IMR-90 (cell line): ENCODE measurements around the gene HPSE2. TPM values are rescaled to one million over a fixed set of nuclear protein-coding genes. Genes with fewer than 3 reads are reported as not detected.

ENCODE experiments used
- ATAC-seq: fragments of 200-7000 bp; cut with Tn5 transposase; 2 replicates; pipeline ENCODE4 v1.9.1; 2020; ENCODE audit warnings: low read depth, mild to moderate bottlenecking, moderate library complexity
- BruUV-seq: library from RNA; stranded (reverse); fragments of 400-500 nt; replicated peaks from 2 replicates; lab custom pipeline; 2021; lab: Mats Ljungman, UMichigan
- CTCF ChIA-PET: fragments of 300-600 bp; formaldehyde crosslinking; extraction: SDS; loops from one replicate; lab custom pipeline; 2021; ENCODE audit warnings: antibody characterized with exemption; lab: Yijun Ruan, JAX
- POLR2A ChIA-PET: fragments of 300-600 bp; sonication (Branson Sonifier 250); formaldehyde crosslinking; loops from one replicate; lab custom pipeline; 2022; ENCODE audit warnings: antibody characterized with exemption; ENCODE audit not compliant: unreplicated experiment; lab: Charles Lee
- DNase-seq: peaks from one replicate; pipeline ENCODE4 v3.0.0; 2013
- H2AFZ ChIP-seq: replicated peaks from 2 replicates; pipeline ENCODE3; 2013; ENCODE audit warnings: low read length, mild to moderate bottlenecking; ENCODE audit not compliant: poor library complexity
- H2AK5ac ChIP-seq: 2 replicates; pipeline ENCODE4 v1.6.1; 2013; ENCODE audit warnings: low read depth, low read length, inconsistent platforms
- H2AK9ac ChIP-seq: replicated peaks from 2 replicates; pipeline ENCODE3; 2013; ENCODE audit warnings: mild to moderate bottlenecking, low read depth, low read length, moderate library complexity; ENCODE audit not compliant: poor library complexity
- H2BK120ac ChIP-seq: 2 replicates; pipeline ENCODE4 v1.6.1; 2013; ENCODE audit warnings: low read depth, low read length, inconsistent platforms
- H2BK15ac ChIP-seq: 3 replicates; pipeline ENCODE4 v1.6.1; 2013; ENCODE audit warnings: low read depth, low read length, inconsistent platforms
- H2BK20ac ChIP-seq: 2 replicates; pipeline ENCODE4 v1.6.1; 2013; ENCODE audit warnings: low read depth, mild to moderate bottlenecking, inconsistent platforms, low read length, moderate library complexity
- H2BK5ac ChIP-seq: 2 replicates; pipeline ENCODE4 v1.6.1; 2013; ENCODE audit warnings: mild to moderate bottlenecking, low read depth, low read length, inconsistent platforms; ENCODE audit not compliant: poor library complexity, severe bottlenecking
- H3K14ac ChIP-seq: replicated peaks from 2 replicates; pipeline ENCODE4 v1.6.1; 2013; ENCODE audit warnings: low read depth, low read length, inconsistent platforms
- H3K18ac ChIP-seq: 2 replicates; pipeline ENCODE4 v1.6.1; 2013; ENCODE audit warnings: low read depth, low read length, control low read depth
- H3K23ac ChIP-seq: 2 replicates; pipeline ENCODE4 v1.6.1; 2013; ENCODE audit warnings: low read depth, low read length, inconsistent platforms
- H3K27ac ChIP-seq: 2 replicates; pipeline ENCODE4 v1.5.1; 2013; ENCODE audit warnings: mild to moderate bottlenecking, control low read depth, low read length; ENCODE audit not compliant: insufficient read depth
- H3K27me3 ChIP-seq: 2 replicates; pipeline ENCODE4 v1.6.1; 2013; ENCODE audit warnings: low read length; ENCODE audit not compliant: control insufficient read depth, insufficient read depth
- H3K36me3 ChIP-seq: 2 replicates; pipeline ENCODE4 v1.6.1; 2013; ENCODE audit warnings: low read length, mixed read lengths; ENCODE audit not compliant: control insufficient read depth, insufficient read depth
- H3K4ac ChIP-seq: 2 replicates; pipeline ENCODE4 v1.6.1; 2013; ENCODE audit warnings: low read depth, low read length, inconsistent platforms
- H3K4me1 ChIP-seq: 2 replicates; pipeline ENCODE4 v1.6.1; 2013; ENCODE audit warnings: low read length, mixed read lengths; ENCODE audit not compliant: control insufficient read depth, insufficient read depth
- H3K4me2 ChIP-seq: 2 replicates; pipeline ENCODE4 v1.6.1; 2013; ENCODE audit warnings: low read depth, mild to moderate bottlenecking, control low read depth, low read length, moderate library complexity
- H3K4me3 ChIP-seq: 2 replicates; pipeline ENCODE4 v1.5.1; 2013; ENCODE audit warnings: low read depth, mild to moderate bottlenecking, control low read depth, low read length, moderate library complexity; ENCODE audit not compliant: insufficient read depth
- H3K56ac ChIP-seq: 2 replicates; pipeline ENCODE4 v1.6.1; 2013; ENCODE audit warnings: low read length, inconsistent platforms; ENCODE audit not compliant: insufficient read depth; ENCODE audit errors: extremely low read depth
- H3K79me1 ChIP-seq, 2 experiments: 2 replicates each; pipeline ENCODE4 v1.6.1; 2013; ENCODE audit warnings: low read length in 2 of 2, inconsistent platforms in 1 of 2, low read depth in 1 of 2
- H3K9ac ChIP-seq: 2 replicates; pipeline ENCODE4 v1.6.1; 2013; ENCODE audit warnings: low read depth, low read length, control low read depth
- H3K9me1 ChIP-seq: 2 replicates; pipeline ENCODE4 v1.6.1; 2013; ENCODE audit warnings: low read length, inconsistent platforms; ENCODE audit not compliant: insufficient read depth
- H3K9me3 ChIP-seq: 2 replicates; pipeline ENCODE4 v1.6.1; 2013; ENCODE audit warnings: low read length; ENCODE audit not compliant: control insufficient read depth, insufficient read depth
- H4K20me1 ChIP-seq: 2 replicates; pipeline ENCODE4 v1.6.1; 2013; ENCODE audit warnings: low read length, inconsistent platforms; ENCODE audit not compliant: insufficient read depth
- H4K5ac ChIP-seq: 2 replicates; pipeline ENCODE4 v1.6.1; 2013; ENCODE audit warnings: mild to moderate bottlenecking, low read depth, low read length, control low read depth
- H4K8ac ChIP-seq, 2 experiments: 2 replicates each; pipeline ENCODE4 v1.6.1; 2013; ENCODE audit warnings: low read depth in 2 of 2, low read length in 2 of 2, control low read depth in 1 of 2, inconsistent platforms in 1 of 2
- H4K91ac ChIP-seq: 2 replicates; pipeline ENCODE4 v1.6.1; 2013; ENCODE audit warnings: low read depth, low read length, inconsistent platforms; ENCODE audit not compliant: insufficient read depth
- BHLHE40 ChIP-seq: fragments of 150-350 bp; IDR thresholded peaks from 2 replicates; pipeline ENCODE4 v1.6.1; 2016; ENCODE audit warnings: mild to moderate bottlenecking, low read depth, low read length
- CEBPB ChIP-seq: IDR thresholded peaks from 2 replicates; pipeline ENCODE4 v1.6.1; 2012; ENCODE audit warnings: low read depth, low read length, improper control_type of control experiment
- FOS ChIP-seq: fragments of 150-350 bp; IDR thresholded peaks from 2 replicates; pipeline ENCODE4 v1.6.1; 2016; ENCODE audit warnings: low read depth, low read length
- MAFK ChIP-seq: IDR thresholded peaks from 2 replicates; pipeline ENCODE4 v1.6.1; 2012; ENCODE audit warnings: low read depth, low read length, improper control_type of control experiment
- MAZ ChIP-seq: IDR thresholded peaks from 2 replicates; pipeline ENCODE4 v1.6.1; 2012; ENCODE audit warnings: low read depth, mild to moderate bottlenecking, low read length, improper control_type of control experiment, moderate library complexity, borderline replicate concordance
- MXI1 ChIP-seq: IDR thresholded peaks from 2 replicates; pipeline ENCODE4 v1.6.1; 2012; ENCODE audit warnings: low read depth, mild to moderate bottlenecking, low read length, moderate library complexity, borderline replicate concordance
- NFE2L2 ChIP-seq: fragments of 150-350 bp; IDR thresholded peaks from 2 replicates; pipeline ENCODE4 v1.6.1; 2016; ENCODE audit warnings: low read depth, mild to moderate bottlenecking, low read length
- POLR2A ChIP-seq: IDR thresholded peaks from 2 replicates; pipeline ENCODE4 v1.6.1; 2012; ENCODE audit warnings: mild to moderate bottlenecking, low read depth, low read length
- RAD21 ChIP-seq: IDR thresholded peaks from 2 replicates; pipeline ENCODE4 v1.6.1; 2012; ENCODE audit warnings: low read length, improper control_type of control experiment
- RCOR1 ChIP-seq: IDR thresholded peaks from 2 replicates; pipeline ENCODE4 v1.6.1; 2012; ENCODE audit warnings: mild to moderate bottlenecking, low read length, improper control_type of control experiment; ENCODE audit not compliant: insufficient replicate concordance
- RFX5 ChIP-seq: IDR thresholded peaks from 2 replicates; pipeline ENCODE4 v1.8.0; 2012; ENCODE audit warnings: low read depth, mild to moderate bottlenecking, low read length, moderate library complexity
- SMC3 ChIP-seq: fragments of 150-350 bp; IDR thresholded peaks from 2 replicates; pipeline ENCODE4 v1.6.1; 2016; ENCODE audit warnings: low read depth, mild to moderate bottlenecking, antibody characterized with exemption, low read length, moderate library complexity
- WGBS, 2 experiments: methylation state at CpG; one replicate each; pipeline versions ENCODE4 v1.1.5 to v1.1.7; 2013; ENCODE audit warnings: missing lambda C conversion rate in 2 of 2; ENCODE audit not compliant: insufficient read length in 1 of 2; ENCODE audit errors: extremely low coverage in 2 of 2; 5-methylcytosine and 5-hydroxymethylcytosine counted together
- dilution Hi-C: fragments of 300-500 bp; cut with HindIII; formaldehyde crosslinking; loops from one replicate; pipeline ENCODE4 v1.14.3; 2018; ENCODE audit warnings: low sequenced_read_pairs; ENCODE audit not compliant: unreplicated experiment
- in situ Hi-C: fragments of 300-500 bp; cut with MboI; formaldehyde crosslinking; loops from 3 replicates; pipeline ENCODE4 v1.14.3; 2019; ENCODE audit warnings: low sequenced_read_pairs, inconsistent platforms, mixed read lengths
- intact Hi-C: fragments of 100-400 bp; cut with micrococcal nuclease; formaldehyde crosslinking; loops from 2 replicates; pipeline ENCODE4 v1.10.0; 2022
- polyA plus RNA-seq, 3 experiments: library from polyadenylated mRNA; depleted of rRNA; stranded (reverse); fragments of >200 nt; gene quantifications; 2 replicates each; pipeline ENCODE4 v1.2.3, GENCODE V29; 2012; ENCODE audit warnings: low replicate concordance in 1 of 3
- total RNA-seq: library from RNA; depleted of rRNA; stranded (reverse); fragments of >200 nt; gene quantifications from 2 replicates; pipeline ENCODE4 v1.2.3, GENCODE V29; 2012
- TF ChIP-seq, protein P1 (sequence below): conservative IDR thresholded peaks from 2 replicates; pipeline ENCODE4 v1.5.1; 2012; ENCODE audit warnings: mild to moderate bottlenecking, low read depth, low read length, improper control_type of control experiment
- TF ChIP-seq, protein P2 (sequence below): fragments of 150-350 bp; IDR thresholded peaks from 2 replicates; pipeline ENCODE4 v1.6.1; 2017; ENCODE audit warnings: mild to moderate bottlenecking, antibody characterized with exemption, low read length, low read depth
- TF ChIP-seq, protein P3 (sequence below): fragments of 150-350 bp; IDR thresholded peaks from 2 replicates; pipeline ENCODE4 v1.6.1; 2016; ENCODE audit warnings: low read depth, mild to moderate bottlenecking, low read length, moderate library complexity, borderline replicate concordance

Gene HPSE2
- total and polyA plus RNA-seq, 2 of the 4 experiments (the other 2 are of a cell fraction) = not detected

DNA sequence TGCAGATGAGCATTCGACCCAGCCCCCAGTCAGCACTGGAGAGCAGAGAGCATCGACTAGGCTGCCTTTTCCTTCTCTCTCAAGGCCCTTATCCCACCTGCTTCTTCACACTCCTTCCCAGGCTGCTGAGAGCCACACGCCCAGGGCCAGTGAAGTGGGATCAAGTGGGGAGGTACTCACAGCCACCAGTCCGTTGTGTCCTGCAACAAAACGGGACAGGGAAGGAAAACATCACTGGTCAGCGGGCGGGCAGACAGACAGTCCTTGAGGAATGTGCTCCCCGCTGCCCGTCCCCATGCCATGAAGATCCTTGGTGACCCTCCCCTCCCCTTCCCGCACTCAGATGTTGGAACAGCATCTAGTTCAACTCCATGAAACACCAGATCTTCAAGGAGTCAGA, 824.9 kb downstream of the HPSE2 start:
- H2AK5ac ChIP-seq = peak overlapping the region; percentile 7; the same call in 1 of the 2 replicates
- H4K20me1 ChIP-seq = peaks cover 8% of the 10 kb centered on the region; the same call in 1 of the 2 replicates
- H2BK5ac ChIP-seq = no peak overlapping the region
- peak overlapping the region; percentile 11; the same call in 1 of the 2 replicates for H3K27ac ChIP-seq
- no peak overlapping the region; the same call in 1 of the 2 replicates for H4K91ac ChIP-seq
- no peak overlapping the region for H3K9ac ChIP-seq
- H4K5ac ChIP-seq = no peak overlapping the region
- H3K4me2 ChIP-seq = no peak overlapping the region; the same call in 1 of the 2 replicates
- in situ Hi-C loops = no loop called here
- ATAC-seq (no peak), DNase-seq (no peak)
- H3K4me3 ChIP-seq = no peak overlapping the region
- H2BK120ac ChIP-seq = no peak overlapping the region
- no peak overlapping the region for H2BK15ac ChIP-seq
- TF ChIP-seq MXI1 (no peak), RFX5 (no peak), CEBPB (no peak), POLR2A (no peak), NFE2L2 (no peak), MAFK (no peak), MAZ (no peak), SMC3 (no peak), BHLHE40 (no peak), RAD21 (no peak), FOS (no peak), RCOR1 (no peak)
- TF ChIP-seq, protein P1, sequence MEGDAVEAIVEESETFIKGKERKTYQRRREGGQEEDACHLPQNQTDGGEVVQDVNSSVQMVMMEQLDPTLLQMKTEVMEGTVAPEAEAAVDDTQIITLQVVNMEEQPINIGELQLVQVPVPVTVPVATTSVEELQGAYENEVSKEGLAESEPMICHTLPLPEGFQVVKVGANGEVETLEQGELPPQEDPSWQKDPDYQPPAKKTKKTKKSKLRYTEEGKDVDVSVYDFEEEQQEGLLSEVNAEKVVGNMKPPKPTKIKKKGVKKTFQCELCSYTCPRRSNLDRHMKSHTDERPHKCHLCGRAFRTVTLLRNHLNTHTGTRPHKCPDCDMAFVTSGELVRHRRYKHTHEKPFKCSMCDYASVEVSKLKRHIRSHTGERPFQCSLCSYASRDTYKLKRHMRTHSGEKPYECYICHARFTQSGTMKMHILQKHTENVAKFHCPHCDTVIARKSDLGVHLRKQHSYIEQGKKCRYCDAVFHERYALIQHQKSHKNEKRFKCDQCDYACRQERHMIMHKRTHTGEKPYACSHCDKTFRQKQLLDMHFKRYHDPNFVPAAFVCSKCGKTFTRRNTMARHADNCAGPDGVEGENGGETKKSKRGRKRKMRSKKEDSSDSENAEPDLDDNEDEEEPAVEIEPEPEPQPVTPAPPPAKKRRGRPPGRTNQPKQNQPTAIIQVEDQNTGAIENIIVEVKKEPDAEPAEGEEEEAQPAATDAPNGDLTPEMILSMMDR = no peak
- TF ChIP-seq, protein P2, sequence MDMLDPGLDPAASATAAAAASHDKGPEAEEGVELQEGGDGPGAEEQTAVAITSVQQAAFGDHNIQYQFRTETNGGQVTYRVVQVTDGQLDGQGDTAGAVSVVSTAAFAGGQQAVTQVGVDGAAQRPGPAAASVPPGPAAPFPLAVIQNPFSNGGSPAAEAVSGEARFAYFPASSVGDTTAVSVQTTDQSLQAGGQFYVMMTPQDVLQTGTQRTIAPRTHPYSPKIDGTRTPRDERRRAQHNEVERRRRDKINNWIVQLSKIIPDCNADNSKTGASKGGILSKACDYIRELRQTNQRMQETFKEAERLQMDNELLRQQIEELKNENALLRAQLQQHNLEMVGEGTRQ = no peak
- TF ChIP-seq, protein P3, sequence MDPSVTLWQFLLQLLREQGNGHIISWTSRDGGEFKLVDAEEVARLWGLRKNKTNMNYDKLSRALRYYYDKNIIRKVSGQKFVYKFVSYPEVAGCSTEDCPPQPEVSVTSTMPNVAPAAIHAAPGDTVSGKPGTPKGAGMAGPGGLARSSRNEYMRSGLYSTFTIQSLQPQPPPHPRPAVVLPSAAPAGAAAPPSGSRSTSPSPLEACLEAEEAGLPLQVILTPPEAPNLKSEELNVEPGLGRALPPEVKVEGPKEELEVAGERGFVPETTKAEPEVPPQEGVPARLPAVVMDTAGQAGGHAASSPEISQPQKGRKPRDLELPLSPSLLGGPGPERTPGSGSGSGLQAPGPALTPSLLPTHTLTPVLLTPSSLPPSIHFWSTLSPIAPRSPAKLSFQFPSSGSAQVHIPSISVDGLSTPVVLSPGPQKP = no peak
- H2AK9ac ChIP-seq = no peak overlapping the region
- CTCF ChIA-PET = no interaction called here
- H2AFZ ChIP-seq = no peak overlapping the region
- peaks cover 32% of the 10 kb centered on the region for H3K9me1 ChIP-seq
- no peaks in the 10 kb centered on the region for H3K27me3 ChIP-seq
- POLR2A ChIA-PET = no interaction called here
- H3K9me3 ChIP-seq = no peaks in the 10 kb centered on the region
- WGBS, 2 experiments = 94% methylated on average over 6 of the region's 10 CpGs; no CpG with 5 or more reads in 1 of the 2 experiments
- H3K4ac ChIP-seq = peak overlapping the region; percentile 13; the same call in 1 of the 2 replicates
- H3K4me1 ChIP-seq = peaks cover 30% of the 10 kb centered on the region
- H2BK20ac ChIP-seq = no peak overlapping the region; the same call in 1 of the 2 replicates
- H3K23ac ChIP-seq = no peak overlapping the region
- H3K79me1 ChIP-seq = peaks cover 14 to 43% of the 10 kb centered on the region in 2 experiments; a peak in 3 of 4 replicates
- no TSS peak for BruUV-seq
- peaks cover 3% of the 10 kb centered on the region; the same call in 1 of the 2 replicates for H3K36me3 ChIP-seq
- no peak overlapping the region for H3K56ac ChIP-seq
- H4K8ac ChIP-seq = no peak overlapping the region
- dilution Hi-C loops = no loop called here
- no peak overlapping the region for H3K14ac ChIP-seq
- intact Hi-C loops = loop anchor here (10.0 kb wide), 1 partner anchor 236 kb away; no protein-coding TSS in a partner anchor
- H3K18ac ChIP-seq = peak overlapping the region; percentile 1; the same call in 1 of the 2 replicates
